Thyroid gland (tissue), 4 donors: ENCODE data around the gene TRAM2.

ENCODE experiments used
- CTCF ChIP-seq, 6 experiments: fragments of 200-600 bp in 3 of 6; fragments of 450-650 bp in 3 of 6; sonication (generic) in 3 of 6; IDR thresholded peaks; one replicate each; pipeline ENCODE4 v1.5.1; 2016 to 2019; ENCODE audit warnings: antibody characterized with exemption in 6 of 6, mild to moderate bottlenecking in 2 of 6, inconsistent platforms in 1 of 6, moderate library complexity in 1 of 6
- POLR2A ChIP-seq, 2 donors: fragments of 450-650 bp; IDR thresholded peaks; one replicate each; pipeline ENCODE4 v1.6.1; 2017; ENCODE audit warnings: antibody characterized with exemption in 2 of 2, mild to moderate bottlenecking in 2 of 2, moderate library complexity in 1 of 2

- TF ChIP-seq POLR2A (IDR thresholded peaks at IDR 0.05) = no peak
- no peak for TF ChIP-seq CTCF (IDR thresholded peaks at IDR 0.05)
Observed at GRCh38 chr6:52564856-52565255, 12.0 kb downstream of the TRAM2 start.
